Posterior cingulate gyrus (tissue), 11 donors: ENCODE results near the gene OR2J2.
"Not testable (repeated sequence)": the region's sequence is repeated elsewhere in the genome, so short reads cannot be mapped to it uniquely, and the experiment has no call there.

Source experiments
- DNase-seq, 10 donors: peaks; one replicate each; pipeline versions ENCODE4 v3.0.0 to v3.0.0-alpha.2; 2020 to 2021; ENCODE audit warnings: mixed read lengths in 3 of 10
- intact Hi-C: fragments of 100-400 bp; cut with DNase I; formaldehyde crosslinking; loops from one replicate; pipeline ENCODE4 v1.15.1; 2023

The OR2J2 gene

GRCh38 chr6:29217242-29217641 lies 46.5 kb downstream of the OR2J2 start:
- intact Hi-C loops, DNase-seq: not testable (repeated sequence)

GRCh38 chr6:29218056-29218455 lies 47.3 kb downstream of the OR2J2 start:
- DNase-seq, intact Hi-C loops: not testable (repeated sequence)
